T-helper 22 cell (primary cell): ENCODE data around the gene GLIS2.

Source experiments
- DNase-seq: peaks from one replicate; pipeline ENCODE4 v3.0.0-alpha.2; 2020; ENCODE audit warnings: low read depth

GLIS2 gene

DNA sequence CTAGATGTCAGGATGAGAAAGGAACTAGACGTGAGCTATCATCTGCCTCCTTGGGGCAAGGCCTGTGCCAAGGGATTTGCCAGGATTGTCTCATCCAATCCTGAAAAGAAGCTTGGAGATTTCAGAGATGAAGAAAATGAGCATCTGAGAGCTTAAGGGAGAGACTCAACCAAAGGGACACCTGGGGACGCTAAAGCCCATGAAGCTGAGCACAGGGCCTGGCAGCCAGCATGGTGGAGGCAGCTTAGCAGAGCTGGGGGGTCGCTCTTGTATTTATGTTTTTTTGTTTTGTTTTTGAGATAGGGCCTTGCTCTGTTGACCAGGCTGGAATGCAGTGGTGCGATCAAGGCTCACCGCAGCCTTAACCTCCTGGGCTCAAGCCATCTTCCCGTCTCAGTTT, 18.4 kb upstream of the GLIS2 start:
- no peak for DNase-seq

DNA sequence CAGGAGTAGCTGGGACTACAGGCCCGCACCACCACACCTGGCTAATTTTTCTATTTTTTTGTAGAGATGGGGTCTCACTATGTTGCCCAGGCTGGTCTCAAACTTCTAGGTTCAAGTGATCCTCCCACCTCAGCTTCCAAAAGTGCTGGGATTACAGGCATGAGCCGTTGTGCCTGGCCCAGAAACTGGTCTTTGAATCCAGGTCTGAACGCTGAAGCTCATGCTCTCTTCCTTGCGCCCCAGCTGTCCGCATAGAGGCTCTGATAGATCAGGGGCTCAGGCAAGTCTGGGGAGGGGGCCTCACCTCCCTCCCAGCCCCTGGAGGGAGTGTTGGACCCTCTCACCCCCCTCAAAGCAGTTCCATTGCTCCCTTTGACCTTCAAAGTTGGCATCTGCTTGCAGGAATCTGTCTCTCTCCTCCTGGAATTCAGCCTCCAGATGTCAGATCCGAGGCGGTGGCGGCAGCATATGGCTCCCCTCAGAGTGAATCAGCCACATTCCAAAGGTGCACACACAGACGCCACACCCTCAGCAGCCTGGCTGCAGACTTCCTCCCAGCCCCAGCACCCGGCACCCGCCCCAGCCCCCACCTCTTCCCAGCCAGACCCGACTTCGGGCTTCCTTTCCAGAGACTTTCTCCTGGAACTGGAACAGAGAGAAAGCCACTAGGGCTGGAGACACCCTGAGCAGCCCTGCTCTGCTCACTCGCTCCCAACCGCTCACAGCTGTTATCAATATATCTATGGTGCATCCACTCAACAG, 16.9 kb upstream of the GLIS2 start:
- no peak for DNase-seq

DNA sequence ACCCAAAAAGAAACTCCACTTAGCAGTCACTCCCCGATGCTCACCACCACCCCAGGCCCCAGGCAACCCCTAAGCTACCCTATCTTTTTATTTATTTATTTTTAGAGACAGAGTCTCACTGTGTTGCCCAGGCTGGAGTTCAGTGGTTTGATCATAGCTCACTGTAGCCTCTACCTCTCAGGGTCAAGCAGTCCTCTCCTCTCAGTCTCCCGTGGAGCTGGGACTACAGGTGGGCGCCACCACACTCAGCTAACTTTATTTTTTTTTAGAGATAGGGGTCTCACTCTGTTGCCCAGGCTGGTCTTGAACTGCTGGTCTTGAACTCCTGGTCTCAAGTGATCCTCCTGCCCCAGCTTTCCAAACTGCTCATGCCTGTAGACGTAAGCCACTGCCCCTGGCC, 14.7 kb upstream of the GLIS2 start:
- DNase-seq, result no peak

DNA sequence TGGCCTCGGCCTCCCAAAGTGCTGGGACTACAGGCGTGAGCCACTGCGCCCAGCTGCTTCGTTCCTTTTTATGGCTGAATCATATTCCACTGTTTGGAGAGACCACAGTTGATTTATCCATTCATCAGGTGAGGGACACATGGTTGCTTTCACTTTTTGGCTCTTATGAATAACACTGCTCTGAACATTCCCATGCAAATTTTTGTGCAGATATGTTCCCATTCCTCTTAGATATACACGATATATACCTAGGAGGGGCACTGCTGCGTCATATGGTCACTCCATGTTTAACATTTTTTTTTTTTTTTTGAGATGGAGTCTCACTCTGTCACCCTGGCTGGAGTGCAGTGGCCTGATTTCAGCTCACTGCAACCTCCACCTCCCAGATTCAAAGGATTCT, 13.9 kb upstream of the GLIS2 start:
- DNase-seq, result no peak

DNA sequence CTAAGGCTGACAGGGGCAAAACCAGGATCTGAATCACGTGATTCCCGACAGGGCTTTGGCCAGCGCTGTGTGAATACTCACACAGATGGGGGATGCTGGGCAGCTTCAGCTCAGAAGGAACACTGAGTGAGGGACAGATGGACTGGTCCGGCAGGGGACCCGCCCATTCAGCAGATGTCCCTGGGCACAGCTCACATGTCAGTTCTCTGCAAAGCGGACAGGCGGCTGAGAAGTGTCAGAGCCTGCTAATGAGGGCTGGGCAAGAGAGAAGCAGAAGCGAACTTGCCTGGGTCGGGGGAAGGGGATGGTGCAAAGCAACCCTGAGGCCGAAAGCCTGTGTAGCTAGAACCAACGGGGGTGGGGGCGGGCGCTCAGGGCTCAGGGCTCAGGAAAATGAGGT, 11.9 kb upstream of the GLIS2 start:
- no peak for DNase-seq

DNA sequence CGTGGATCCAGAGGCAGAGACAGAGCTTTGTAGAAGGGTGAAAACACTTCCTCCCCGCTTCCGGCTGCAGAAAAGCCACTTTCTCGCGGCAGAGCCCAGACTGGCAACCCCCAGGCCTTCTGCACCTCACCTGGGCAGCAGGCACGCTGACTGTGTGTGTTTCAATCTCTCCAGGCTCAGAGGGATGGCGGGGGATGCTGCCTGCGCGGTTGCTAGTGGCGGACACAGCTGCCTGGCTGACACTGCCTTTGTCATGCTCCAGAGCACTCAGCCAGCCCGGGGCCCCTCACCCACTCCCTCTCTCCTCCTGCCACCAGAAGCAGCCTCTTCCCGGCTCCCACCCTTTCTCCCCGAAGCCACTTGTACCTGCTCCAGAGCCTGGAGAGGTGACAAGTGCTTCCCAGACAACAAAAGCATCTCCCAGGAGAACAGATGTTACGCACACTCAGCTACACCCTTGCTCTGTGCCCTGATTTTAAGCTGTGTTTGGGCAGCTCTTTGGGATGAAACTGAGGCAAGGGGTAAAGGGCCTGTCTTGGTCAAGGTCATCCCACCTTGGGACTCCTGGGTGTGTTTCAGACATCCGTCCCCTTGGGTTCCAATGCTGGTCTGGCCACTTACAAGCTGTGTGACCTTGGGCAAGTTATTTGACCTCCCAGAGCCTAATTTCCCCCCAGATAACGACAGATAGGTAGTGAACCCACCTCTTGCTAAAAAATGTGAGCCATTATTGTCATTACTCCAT, 9.2 kb upstream of the GLIS2 start:
- DNase-seq, result peak; percentile 44

DNA sequence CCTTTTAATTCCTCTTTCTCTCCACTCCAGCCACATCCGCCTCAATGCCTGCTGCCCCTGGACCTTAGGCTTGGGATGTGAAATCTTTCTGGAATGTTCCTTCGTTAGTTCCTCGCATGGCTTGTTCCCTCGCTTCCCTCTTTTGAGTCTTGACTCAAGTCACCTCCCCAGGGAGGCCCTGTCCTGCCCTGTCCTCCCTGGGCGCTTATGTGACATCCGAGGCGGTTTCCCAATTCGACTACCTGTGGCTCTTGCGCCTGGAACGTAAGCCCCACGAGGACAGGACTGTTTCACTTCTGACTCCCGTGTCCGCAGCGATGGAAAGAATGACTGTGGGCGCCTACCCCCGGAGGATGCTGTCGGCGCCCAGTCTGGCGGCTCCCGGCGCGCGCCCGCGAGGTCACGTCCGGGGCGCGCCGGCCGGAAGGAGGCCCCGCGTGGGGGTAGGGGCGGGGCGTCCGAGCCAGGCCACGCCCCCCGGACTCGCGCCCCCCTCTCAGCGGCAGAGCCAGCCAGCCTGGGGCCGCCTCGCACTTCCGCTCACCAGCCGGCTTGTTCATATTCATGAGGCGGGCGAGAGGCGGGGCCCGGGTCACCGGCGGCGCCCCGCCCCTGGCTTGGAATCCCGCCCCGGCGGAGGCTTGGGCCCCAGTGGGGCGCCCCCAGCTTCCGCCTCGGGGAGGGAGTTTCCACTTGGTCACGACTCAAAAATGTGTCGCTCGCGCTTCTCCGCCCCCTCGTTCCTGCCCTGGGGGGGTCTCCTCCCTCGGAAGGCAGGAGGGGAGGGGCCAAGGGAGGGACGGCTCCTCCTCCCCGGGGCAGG, 8.4 kb upstream of the GLIS2 start:
- DNase-seq, result peak; percentile 95

DNA sequence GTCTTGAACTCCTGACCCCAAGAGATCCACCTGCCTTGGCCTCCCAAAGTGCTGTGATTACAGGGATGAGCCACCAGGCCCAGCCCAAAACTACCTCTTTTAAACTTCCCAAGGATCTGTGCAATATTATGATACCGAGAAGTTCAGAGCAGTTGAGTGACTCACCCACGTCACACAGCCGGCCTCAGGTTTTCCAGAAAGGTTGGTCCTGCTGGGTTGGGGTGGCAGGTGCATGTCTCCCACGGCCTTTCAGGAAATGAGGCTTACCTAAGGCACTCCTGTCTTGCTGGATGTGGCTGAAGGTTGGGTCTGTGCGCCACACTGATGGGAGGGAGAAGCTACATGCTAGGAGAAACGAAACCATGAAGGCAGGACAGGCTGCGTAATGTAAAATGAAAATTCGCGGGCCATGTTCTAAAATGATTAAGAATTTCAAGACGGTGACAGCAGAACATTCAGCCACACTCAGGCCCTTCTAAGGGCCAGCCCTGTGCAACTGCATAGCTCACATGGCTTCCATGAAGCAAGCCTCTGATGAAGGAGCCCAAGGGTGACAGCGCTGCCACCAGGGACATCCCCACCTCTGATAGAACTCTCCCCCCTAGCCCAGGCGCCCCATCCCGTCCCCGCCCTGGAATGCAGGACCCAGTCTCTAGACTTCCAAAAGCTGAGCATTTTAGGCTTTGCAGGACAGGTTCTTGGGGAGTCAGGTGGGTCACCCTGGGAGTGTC, 6.6 kb upstream of the GLIS2 start:
- no peak for DNase-seq

DNA sequence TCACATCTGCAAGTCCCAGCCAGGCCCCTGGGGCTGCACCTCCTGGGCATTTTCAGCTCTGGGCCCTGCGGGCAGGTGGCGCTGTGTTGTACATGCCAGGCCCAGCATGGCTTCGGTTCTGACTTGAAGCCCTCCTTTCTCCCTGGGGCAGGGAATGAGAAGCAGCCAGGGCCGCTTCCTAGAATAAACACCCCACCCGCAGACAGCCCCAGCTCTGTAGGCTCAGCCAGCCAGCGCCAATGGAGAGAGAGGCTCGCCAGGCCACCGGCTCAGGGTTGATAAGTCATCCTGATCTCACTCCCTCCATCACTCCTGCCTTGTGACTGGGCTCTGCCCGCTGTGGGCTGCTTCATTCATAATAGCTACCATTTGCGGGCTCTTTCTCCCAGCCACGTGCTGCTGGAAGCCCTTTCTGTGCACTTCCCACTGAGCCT, 6.0 kb upstream of the GLIS2 start:
- DNase-seq, result peak; percentile 20

DNA sequence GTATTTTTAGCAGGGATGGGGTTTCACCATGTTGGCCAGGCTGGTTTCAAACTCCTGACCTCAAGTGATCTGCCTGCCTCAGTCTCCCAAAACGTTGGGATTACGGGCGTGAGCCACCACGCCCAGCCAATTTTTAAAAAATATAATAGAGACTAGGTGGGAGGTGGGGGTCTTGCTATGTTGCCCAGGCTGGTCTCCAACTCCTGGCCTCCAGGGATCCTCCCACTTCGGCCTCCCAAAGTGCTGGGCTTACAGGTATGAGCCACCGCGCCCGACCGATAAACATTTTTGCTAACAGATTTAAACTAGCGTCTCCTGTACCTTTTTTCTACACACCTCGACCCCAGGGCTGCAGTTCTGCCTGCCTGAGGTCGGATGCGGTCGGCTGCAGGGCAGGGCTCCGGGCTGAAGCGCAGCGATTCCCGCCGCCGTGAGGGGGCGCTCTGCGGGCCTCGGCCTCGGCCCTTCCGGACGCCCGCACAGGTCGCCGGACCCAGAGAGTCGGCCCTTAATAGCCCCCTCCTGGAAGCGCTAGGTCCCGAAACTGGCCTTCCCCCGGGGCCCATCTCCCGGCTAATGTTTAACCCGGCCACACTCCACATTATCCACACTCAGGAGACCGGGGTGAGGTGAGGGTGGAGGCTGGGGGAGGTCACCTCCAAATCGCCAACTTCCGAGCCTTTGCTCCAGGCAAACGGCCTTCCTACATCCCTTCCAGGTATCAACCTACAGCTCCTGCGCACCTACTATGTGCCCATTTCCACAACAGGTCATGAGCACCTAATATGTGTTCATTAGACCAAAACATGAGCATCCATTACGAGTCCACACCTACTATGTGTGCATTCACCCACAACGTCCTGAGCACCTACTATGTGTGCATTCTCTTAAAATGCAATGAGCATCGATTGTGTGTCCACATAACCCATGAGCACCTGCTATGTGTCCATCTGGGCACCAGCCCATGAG, 2.0 kb upstream of the GLIS2 start:
- no peak for DNase-seq

DNA sequence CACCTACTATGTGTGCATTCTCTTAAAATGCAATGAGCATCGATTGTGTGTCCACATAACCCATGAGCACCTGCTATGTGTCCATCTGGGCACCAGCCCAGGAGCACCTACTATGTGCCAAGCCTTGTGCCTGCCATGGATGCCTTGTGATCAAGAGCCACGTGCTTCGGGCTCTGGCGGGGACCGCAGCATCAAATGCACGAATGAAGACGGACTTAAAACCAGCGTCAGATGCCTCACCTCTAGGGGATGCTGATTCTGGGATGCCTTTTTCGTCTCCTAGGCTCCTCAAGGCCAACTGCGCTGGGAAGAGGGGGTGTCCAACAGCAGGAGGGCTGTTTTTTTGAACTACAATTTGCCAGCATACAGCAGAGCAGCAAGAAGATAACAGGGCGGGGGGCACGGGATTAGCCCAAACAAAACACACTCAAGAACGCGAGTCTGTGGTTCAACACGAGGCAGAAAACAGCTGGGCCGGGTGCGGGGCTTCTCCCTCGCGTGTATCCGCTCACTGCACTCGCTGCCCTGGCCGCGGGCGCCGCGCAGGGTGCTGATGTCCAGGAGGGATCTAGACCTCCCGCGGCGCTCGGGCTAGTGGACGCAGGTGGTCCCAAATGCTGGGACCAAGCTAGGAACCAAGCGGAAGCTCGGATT, 1.2 kb upstream of the GLIS2 start:
- DNase-seq, result no peak

DNA sequence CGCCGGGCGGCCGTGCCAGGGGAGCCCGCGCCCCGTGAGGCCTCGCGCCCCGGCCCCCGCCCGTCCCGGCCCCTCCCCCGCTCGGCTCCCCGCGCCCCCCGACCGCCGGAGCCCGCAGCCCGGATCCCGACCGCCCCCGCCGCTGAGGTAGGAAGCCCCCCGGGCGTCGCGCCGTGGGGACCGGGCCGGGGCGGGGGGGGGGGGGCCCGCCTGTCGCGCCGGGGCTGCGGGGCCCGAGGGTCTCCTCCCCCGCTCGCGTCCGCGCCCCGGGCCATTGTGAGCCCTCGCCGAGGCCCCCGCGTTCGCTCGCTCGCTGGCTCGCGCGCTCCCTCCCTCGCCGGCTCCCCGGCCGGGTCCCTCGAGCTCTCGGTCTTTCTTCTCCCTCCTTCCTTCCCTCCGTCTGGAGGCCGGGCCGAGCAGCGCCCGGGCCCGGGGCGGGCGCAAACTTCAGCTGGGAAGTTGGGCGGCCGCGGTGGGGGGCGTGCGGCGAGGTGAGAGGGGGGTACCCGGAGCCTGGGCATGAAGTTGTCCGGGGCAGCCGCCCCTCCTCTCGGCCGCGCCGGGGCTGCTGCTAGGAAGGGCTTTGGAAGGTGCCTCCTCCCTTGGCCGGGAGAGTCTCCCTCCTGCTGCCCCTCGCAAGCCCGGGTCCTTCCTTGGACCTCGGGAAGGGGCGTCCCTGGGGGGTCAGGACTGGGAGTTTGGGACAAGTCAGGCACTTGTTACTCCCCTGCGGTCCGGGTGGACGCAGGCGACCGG, 419 bp downstream of the GLIS2 start:
- no peak for DNase-seq

DNA sequence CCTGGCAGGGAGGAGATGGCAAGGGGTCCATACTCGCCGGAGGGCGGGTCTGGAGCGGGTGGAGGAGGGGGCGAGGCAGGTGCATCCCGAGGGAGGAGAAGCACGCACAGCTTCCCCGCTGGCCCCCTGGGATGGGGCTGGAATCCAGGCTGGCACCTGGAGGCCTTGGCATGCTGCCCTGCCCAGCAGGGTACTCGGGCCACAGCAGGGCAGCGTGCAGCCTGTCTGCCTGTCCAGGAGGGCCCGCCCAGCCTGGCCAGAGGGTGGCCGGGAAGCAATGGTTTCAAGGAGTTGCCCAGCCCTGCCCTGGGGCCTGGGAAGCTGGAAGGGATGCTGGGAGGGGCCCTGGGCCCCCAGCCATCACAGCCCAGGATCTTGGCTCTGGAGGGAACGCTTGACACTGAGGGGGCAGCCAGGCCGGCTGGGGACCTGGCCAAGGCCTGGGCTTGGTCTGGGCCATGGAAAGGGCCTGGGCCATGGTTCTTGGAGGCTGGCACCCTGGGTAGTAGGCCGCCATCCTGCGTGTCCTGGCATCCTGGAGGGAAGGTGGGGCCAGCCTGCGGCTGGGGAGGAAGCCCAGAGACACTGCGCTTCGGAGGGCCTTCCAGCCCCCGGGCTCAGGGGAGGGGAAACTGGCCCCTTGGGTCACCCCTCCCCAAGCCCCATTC, 1.1 kb downstream of the GLIS2 start:
- no peak for DNase-seq

DNA sequence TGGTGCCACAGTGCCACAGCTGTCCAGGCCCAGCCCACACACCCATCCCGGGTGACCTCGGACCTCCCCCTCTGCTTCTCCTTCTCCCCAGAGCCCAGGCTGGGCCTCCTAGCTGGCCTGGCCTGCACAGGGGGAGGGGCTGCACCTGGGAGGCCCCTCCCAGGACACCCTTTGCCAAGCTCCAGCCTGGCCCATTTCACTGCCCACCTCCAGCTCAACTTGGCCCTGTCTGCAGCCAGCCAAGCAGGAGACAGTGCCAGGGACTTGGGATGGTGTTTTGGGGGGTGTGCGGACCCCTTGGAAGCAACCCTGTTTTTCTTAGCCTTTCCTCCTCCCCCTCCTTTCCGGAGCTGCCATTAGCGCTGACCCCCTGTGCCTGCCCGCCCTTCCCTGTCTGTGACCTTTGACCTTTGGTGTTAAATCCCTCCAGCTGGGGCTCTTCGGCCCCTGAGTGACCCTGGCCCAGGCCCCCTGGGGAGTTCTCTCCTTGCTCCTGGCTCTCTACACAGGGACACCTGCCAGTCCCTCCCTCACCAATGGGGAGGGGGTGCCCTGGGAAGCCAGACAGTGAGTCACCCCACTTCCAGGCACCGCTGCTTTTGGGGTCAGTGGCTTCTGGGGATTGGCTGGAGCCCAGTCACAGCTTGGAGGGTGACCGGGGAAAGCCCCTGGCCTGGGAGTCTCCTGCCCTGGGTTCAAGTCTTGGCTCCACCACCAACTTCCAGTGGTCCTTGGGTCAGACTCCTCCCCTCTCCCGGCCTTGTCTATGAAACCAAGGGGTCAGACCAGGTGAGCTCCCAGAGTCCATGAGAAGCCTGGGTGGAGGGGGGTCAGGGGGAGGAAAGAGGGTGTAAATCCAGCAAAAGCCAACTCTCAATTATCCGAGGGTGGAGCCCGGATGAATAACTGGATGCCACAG, 1.9 kb downstream of the GLIS2 start:
- no peak for DNase-seq

DNA sequence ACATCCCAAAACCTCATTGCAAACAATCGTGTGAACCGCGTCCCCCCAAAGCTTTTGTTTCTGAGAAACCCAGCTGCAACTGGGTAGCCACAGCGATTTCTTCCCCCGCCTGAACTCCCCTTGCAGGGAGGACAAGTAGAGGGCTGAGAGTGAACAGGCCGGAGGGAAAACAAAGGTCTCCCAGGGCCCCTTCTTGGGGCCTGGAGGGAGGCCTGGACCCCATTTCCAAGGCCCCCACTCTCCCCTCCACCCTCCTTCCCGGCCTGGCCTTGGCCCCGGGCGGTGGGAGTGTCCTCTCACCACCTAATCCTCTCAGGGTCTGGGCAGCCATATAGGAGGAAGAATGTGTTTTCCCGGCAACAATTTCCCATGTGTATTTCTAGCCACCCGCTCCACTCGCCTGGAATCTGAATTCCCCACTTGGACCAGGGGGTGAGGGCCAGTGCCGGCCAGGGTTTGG, 2.6 kb downstream of the GLIS2 start:
- no peak for DNase-seq

DNA sequence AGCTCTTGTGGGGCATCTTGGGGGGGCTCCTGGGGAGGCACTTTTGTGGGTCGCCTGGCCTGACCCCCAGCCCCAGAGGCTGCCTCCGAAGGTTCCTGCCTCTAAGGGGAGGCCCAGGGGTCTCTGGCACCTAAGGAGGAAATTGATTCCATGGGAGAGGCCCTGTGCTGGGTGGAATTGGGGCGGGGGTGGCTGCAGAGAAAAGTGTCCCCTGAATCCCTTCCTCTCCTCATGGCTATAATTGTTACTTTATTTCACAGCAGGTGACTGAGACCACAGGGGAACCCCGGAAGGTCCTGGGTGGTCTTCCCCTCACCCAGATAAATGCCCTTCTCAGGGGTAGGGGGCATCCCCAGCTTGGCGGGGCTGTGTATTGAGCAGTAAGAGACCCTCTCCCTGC, 3.1 kb downstream of the GLIS2 start:
- no peak for DNase-seq

DNA sequence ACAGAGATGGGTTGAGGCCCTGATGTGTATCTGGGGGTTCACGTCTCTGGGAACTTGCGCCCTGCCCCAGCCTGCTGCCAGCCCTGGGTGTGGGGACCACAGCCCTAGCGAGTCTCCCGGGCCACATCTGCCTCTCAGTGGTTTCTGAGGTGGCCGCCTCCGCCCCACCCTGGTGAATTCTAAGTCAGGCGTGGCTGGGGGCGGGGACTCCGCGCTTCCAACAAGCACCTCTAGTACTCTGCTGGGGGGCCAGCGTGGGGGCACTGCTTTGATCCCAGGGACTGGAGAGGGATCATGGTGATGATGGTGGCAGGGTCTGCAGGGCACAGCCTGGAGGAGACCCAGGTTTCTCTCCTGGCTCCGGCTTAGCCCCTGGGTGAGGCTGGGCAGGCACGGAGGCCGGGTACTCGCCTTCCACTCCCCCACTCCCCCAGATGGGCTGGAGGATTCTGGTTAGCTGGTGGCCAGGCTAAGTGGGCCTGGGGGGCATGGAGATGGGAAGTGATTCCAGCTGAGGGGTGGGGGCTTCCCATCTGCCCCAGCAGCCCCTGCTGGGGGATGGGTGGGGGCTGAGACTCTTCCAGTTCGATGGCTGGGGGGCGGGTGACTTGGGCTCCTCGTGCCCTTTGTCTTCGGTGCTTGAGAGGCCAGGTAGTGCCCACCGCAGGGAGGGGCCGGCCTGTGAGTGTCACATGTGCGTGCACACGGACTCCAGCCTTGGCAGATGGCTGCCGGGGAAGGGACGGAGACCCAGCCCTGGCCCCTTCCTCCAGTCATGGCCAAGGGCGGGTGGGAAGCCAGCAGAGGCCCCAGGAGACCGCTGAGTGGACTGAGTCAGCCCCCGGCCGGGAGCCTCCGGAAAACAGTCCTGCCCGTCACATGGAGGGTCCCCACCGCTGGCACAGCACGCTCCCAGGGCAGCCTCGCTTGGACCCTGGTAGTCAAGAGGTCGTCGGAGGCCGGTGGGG, 3.9 kb downstream of the GLIS2 start:
- no peak for DNase-seq
